ENCODE measurements around the gene MEI1.
A peak's percentile ranks its signal among the peaks of the same experiment; 100 is the strongest.
"Not testable (repeated sequence)": the region's sequence is repeated elsewhere in the genome, so short reads cannot be mapped to it uniquely, and the experiment has no call there.

Gene MEI1

GRCh38 chr22:41682033-41682807 is 17.1 kb upstream of the MEI1 start:
- DNase-seq: peak; percentile 87 to 89

GRCh38 chr22:41683052-41683451 is 16.3 kb upstream of the MEI1 start:
- DNase-seq: no peak

DNA sequence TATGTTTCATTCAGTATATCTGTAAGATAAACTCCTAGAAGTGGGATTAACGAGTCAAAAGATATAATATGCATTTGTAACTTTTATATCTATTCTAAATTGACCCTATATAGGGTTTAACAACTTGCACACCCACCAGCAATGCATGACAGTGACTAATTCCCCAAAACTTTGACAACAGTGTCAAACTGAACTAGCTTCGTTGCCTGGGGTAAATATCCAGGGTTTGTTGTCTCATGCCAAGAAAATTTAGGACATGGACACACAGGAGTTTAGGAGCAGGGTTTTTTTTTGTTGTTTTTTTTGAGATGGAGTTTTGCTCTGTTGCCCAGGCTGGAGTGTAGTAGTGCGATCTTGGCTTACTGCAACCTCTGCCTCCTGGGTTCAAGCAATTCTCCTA is 15.7 kb upstream of the MEI1 start:
- no peak for DNase-seq

GRCh38 chr22:41684194-41684593 is 15.1 kb upstream of the MEI1 start:
- no peak for DNase-seq

DNA sequence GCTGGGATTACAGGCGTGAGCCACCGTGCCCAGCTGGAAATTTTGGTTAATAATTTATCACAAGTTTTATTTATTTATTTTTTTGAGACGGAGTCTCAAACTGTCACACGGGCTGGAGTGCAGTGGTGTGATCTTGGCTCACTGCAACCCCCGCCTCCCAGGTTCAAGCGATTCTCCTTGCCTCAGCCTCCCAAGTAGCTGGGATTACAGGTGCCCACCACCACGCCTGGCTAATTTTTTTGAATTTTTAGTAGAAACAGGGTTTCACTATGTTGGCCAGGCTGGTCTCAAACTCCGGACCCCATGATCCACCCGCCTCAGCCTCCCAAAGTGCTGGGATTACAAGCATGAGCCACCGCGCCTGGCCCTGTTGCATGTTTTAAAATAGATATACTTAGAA is 12.4 kb upstream of the MEI1 start:
- DNase-seq: not testable (repeated sequence)

GRCh38 chr22:41687901-41688364 is 11.4 kb upstream of the MEI1 start:
- DNase-seq: peak in 1 of 2 donors; percentile 24

- DNase-seq: peak; percentile 91 to 93
Measured at GRCh38 chr22:41688365-41689211, 10.7 kb upstream of the MEI1 start, which contains the start of gene SNU13. Gene SNU13 (minus strand): TSS chr22:41688867. CDS start chr22:41688796, 71 bp downstream.

GRCh38 chr22:41690476-41690875 is 8.8 kb upstream of the MEI1 start:
- no peak for DNase-seq

DNA sequence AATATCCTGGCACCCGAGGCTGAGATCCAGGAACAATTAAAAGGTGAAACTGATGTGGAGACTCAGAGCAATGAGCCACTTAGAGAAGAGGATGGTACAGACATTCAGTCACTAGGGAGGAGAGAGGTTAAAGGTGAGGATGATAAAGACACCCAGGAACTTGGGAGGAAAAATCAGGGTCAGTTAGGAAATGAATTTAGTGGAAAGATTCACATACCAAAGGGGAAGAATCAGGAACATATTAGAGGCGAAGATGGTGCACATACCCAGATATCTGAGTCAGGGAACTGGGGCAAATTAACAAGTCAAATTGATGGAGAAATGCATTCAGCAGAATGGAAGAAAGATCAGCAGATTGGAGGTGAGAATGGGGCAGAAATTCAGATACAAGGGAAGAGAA is 4.1 kb upstream of the MEI1 start:
- no peak for DNase-seq

- no peak for DNase-seq
Measured at GRCh38 chr22:41696703-41697102, 2.6 kb upstream of the MEI1 start.

- peak; percentile 84 to 88 for DNase-seq
Measured at GRCh38 chr22:41697126-41697775, 2.1 kb upstream of the MEI1 start.

DNA sequence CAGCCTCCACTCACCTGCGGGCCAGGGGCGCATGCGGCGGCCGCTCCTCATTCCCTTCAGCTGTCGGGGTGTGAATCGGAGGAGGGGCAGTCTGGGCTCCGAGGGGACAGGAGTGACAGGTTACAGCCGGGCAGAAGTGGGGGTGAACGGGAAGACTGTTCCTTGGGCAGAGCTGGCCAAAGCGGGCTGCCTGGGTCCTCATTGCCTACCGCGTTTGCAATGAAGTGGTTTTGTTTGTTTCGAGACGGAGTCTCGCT is 733 bp downstream of the MEI1 start:
- DNase-seq: no peak

GRCh38 chr22:41702763-41703162 is 3.5 kb downstream of the MEI1 start:
- DNase-seq: no peak

GRCh38 chr22:41709341-41709740 is 10.0 kb downstream of the MEI1 start:
- no peak for DNase-seq

- DNase-seq: no peak
Measured at GRCh38 chr22:41713004-41713403, 13.7 kb downstream of the MEI1 start.

GRCh38 chr22:41722496-41722895 is 23.2 kb downstream of the MEI1 start:
- DNase-seq: no peak

DNA sequence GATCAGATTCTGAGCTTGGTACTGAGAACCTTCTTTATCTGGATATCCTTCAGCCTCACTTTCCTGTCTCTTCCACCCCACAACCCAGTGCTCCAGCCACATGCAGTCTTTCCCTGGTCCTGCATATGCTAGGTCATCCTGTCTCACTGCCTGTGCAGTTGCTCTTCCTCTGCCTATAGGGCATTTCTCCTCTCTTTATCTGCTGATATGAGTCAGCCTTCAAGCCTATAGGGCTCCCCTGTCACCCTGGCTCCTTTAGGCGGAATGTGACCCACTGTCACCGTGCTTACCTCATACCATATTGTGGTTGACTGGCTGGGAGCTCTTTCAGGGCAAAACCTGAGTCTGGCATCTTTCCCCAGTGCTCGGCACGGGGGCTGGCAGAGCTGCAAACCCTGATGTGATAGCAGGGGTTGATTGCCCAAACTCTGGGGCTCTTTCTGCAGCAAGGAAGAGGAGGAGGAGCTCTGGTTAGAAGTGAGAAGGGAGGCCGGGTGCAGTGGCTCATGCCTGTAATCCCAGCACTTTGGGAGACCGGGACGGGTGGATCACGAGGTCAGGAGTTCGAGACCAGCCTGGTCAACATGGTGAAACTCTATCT is 26.3 kb downstream of the MEI1 start:
- no peak for DNase-seq

DNA sequence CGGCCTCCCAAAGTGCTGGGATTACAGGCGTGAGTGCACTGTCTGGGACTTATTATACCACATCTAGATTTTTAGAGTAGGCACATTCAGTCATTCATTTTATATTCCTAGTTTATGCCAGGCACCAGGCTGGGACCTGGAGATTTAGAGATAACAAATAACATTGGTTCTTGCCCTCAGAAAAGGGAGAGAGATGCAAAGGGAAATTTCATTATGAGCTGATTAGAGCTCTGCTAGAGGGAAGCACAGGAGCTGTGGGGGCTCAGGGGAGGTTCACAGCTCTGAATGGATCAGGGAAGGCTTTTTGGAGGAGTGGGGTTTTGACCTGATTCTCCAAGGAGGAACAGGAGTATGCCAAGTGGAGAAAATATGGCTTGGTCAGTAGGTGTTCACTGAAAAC is 32.3 kb downstream of the MEI1 start:
- no peak for DNase-seq

GRCh38 chr22:41732096-41732772 is 32.9 kb downstream of the MEI1 start:
- DNase-seq: no peak

DNA sequence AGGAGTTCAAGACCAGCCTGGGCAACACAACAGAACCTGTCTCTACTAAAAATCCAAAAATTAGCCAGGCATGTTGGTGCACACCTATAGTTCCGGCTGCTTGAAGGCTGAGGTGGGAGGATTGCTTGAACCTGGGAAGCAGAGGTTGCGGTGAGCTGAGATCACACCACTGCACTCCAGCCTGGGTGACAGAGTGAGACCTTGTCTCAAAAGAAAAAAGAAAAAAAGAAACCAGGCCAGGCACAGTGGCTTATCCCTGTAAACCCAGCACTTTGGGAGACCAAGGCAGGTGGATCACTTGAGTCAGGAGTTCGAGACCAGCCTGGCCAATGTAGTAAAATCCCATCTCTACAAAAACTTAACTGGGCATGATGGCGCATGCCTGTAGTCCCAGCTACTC is 33.9 kb downstream of the MEI1 start:
- DNase-seq: not testable (repeated sequence)

- DNase-seq: no peak
Measured at GRCh38 chr22:41739576-41739975, 40.3 kb downstream of the MEI1 start.

- DNase-seq: no peak
Measured at GRCh38 chr22:41742918-41743317, 43.6 kb downstream of the MEI1 start.

- no peak for DNase-seq
Measured at GRCh38 chr22:41745968-41746367, 46.7 kb downstream of the MEI1 start.

Data from CD4-positive, alpha-beta T cell treated with Interferon alpha-2 for 1 hour (primary cell).